H1 (cell line): ENCODE data around the gene MPST. TPM values are rescaled to one million over a fixed set of nuclear protein-coding genes. Genes with fewer than 3 reads are reported as not detected.

Source experiments
- EP300 ChIP-seq, 2 experiments: IDR thresholded peaks; 1 replicate in 1 of 2; 2 replicates in 1 of 2; pipeline ENCODE4 v1.6.1; 2011 to 2012; ENCODE audit warnings: low read depth in 2 of 2, low read length in 2 of 2, mild to moderate bottlenecking in 2 of 2, borderline replicate concordance in 1 of 2, inconsistent platforms in 1 of 2, moderate library complexity in 1 of 2
- TAF1 ChIP-seq: IDR thresholded peaks from 2 replicates; pipeline ENCODE4 v1.6.1; 2011; ENCODE audit warnings: mild to moderate bottlenecking, low read depth, low read length
- TEAD4 ChIP-seq: IDR thresholded peaks from 2 replicates; pipeline ENCODE4 v1.6.1; 2012; ENCODE audit warnings: low read depth, low read length, inconsistent platforms, mixed read lengths
- polyA plus RNA-seq, 7 experiments: library from polyadenylated mRNA; depleted of rRNA in 3 of 7; stranded (reverse) in 5 of 7; unstranded in 2 of 7; fragments of >200 nt in 5 of 7; fragments of 200-250 nt in 2 of 7; gene quantifications; 1 replicate in 5 of 7; 2 replicates in 1 of 7; 4 replicates in 1 of 7; pipeline versions ENCODE4 v1.2.1 to v1.2.3, GENCODE V29; 2011 to 2013; ENCODE audit warnings: missing spikeins in 2 of 7, mixed read lengths in 2 of 7
- total RNA-seq: library from RNA; stranded (reverse); fragmentation: NEBNext Ultra II Directional; extraction: Animal tissue kit (Norgen Biotek cat#: 25700); gene quantifications from 2 replicates; pipeline ENCODE4 v1.2.1, GENCODE V29; 2021

The MPST gene
- total and polyA plus RNA-seq, 2 of the 8 experiments (the other 6 are each of a cell fraction or from before 2014, with no cell fraction given) = 86.0 to 124 TPM

GRCh38 chr22:37010174-37010573 lies 9.4 kb upstream of the MPST start (continued):
- TF ChIP-seq EP300 (IDR thresholded peaks at IDR 0.05; ENCODE audit: borderline replicate concordance in 1 of 2, low read depth in 2 of 2, low read length in 2 of 2) (no peak), TEAD4 (no peak), TAF1 (no peak)
- TF ChIP-seq, all 59 proteins: peak for 0
